MM.1S (cell line): ENCODE data around the gene FANCC.

Experiments used
- DNase-seq: peaks from one replicate; pipeline ENCODE4 v3.0.0-alpha.2; 2015
- H2AFZ ChIP-seq: fragments of 300-600 bp; sonication (generic); 2 replicates; pipeline ENCODE4 v1.6.0; 2016; ENCODE audit warnings: antibody characterized with exemption, low read length
- H3F3A ChIP-seq: fragments of 300-600 bp; sonication (generic); 2 replicates; pipeline ENCODE4 v1.6.1; 2016; ENCODE audit warnings: mild to moderate bottlenecking, antibody characterized with exemption, low read length, moderate library complexity, mixed read lengths; ENCODE audit not compliant: insufficient read depth
- H3K27ac ChIP-seq: fragments of 300-600 bp; sonication (generic); 2 replicates; pipeline ENCODE4 v1.5.1; 2016; ENCODE audit warnings: mild to moderate bottlenecking, low read length
- H3K27me3 ChIP-seq: fragments of 300-600 bp; sonication (generic); replicated peaks from 2 replicates; pipeline ENCODE4 v1.6.0; 2016; ENCODE audit warnings: low read length; ENCODE audit not compliant: insufficient read depth
- H3K36me3 ChIP-seq: fragments of 300-600 bp; sonication (generic); replicated peaks from 2 replicates; pipeline ENCODE4 v1.6.1; 2016; ENCODE audit warnings: mild to moderate bottlenecking, low read length, mixed read lengths; ENCODE audit not compliant: insufficient read depth
- H3K4me1 ChIP-seq: fragments of 300-600 bp; sonication (generic); 2 replicates; pipeline ENCODE4 v1.6.1; 2016; ENCODE audit warnings: low read length, mixed read lengths
- H3K4me2 ChIP-seq: fragments of 300-600 bp; sonication (generic); 2 replicates; pipeline ENCODE4 v1.6.0; 2016; ENCODE audit warnings: low read depth, low read length
- H3K4me3 ChIP-seq: fragments of 300-600 bp; sonication (generic); 2 replicates; pipeline ENCODE4 v1.5.1; 2016; ENCODE audit warnings: low read length, mixed read lengths
- H3K79me2 ChIP-seq: fragments of 300-600 bp; sonication (generic); 2 replicates; pipeline ENCODE4 v1.6.1; 2016; ENCODE audit warnings: mixed run types, low read length, mixed read lengths
- H3K9ac ChIP-seq: fragments of 300-600 bp; sonication (generic); 2 replicates; pipeline ENCODE4 v1.6.1; 2016; ENCODE audit warnings: low read length, mixed read lengths
- H3K9me2 ChIP-seq: fragments of 300-600 bp; sonication (generic); replicated peaks from 2 replicates; pipeline ENCODE4 v1.6.1; 2016; ENCODE audit warnings: mild to moderate bottlenecking, low read length, mixed read lengths; ENCODE audit not compliant: insufficient read depth
- H3K9me3 ChIP-seq: fragments of 300-600 bp; sonication (generic); replicated peaks from 2 replicates; pipeline ENCODE4 v1.6.1; 2016; ENCODE audit warnings: mild to moderate bottlenecking, low read length, mixed read lengths; ENCODE audit not compliant: insufficient read depth
- H4K20me1 ChIP-seq: fragments of 300-600 bp; sonication (generic); 2 replicates; pipeline ENCODE4 v1.6.1; 2016; ENCODE audit warnings: mild to moderate bottlenecking, low read length, moderate library complexity, mixed read lengths; ENCODE audit not compliant: insufficient read depth
- CTCF ChIP-seq: fragments of 300-600 bp; sonication (generic); IDR thresholded peaks from 2 replicates; pipeline ENCODE4 v1.5.1; 2016; ENCODE audit warnings: antibody characterized with exemption, low read length, mixed read lengths
- EZH2 ChIP-seq: fragments of 300-600 bp; sonication (generic); optimal IDR thresholded peaks from 2 replicates; pipeline ENCODE3; 2017; ENCODE audit warnings: low read depth, mild to moderate bottlenecking, antibody characterized with exemption, low read length, mixed read lengths
- EZH2phosphoT487 ChIP-seq: fragments of 300-600 bp; sonication (generic); IDR thresholded peaks from 2 replicates; pipeline ENCODE4 v1.6.1; 2018; ENCODE audit warnings: antibody characterized with exemption, low read length

The FANCC gene

GRCh38 chr9:95250462-95251221 is 66.9 kb downstream of the FANCC start:
- no peaks in the 10 kb centered on the region for H4K20me1 ChIP-seq
- no peaks in the 10 kb centered on the region for H3K27me3 ChIP-seq
- H3K9me3 ChIP-seq, result no peaks in the 10 kb centered on the region
- DNase-seq, result no peak
- no peaks in the 10 kb centered on the region for H3F3A ChIP-seq
- H3K4me1 ChIP-seq, result no peaks in the 10 kb centered on the region
- no peak overlapping the region for H2AFZ ChIP-seq
- no peaks in the 10 kb centered on the region for H3K79me2 ChIP-seq
- no peak overlapping the region for H3K27ac ChIP-seq
- no peak overlapping the region for H3K4me2 ChIP-seq
- H3K4me3 ChIP-seq, result no peak overlapping the region
- no peak overlapping the region for H3K9ac ChIP-seq
- TF ChIP-seq EZH2, result no peak
- no peak for TF ChIP-seq EZH2phosphoT487
- no peak for TF ChIP-seq CTCF
- no peaks in the 10 kb centered on the region for H3K9me2 ChIP-seq
- H3K36me3 ChIP-seq, result 0 out of 2 replicates have a peak, but pooled peaks cover 5% of the 10 kb centered on the region

GRCh38 chr9:95249986-95250385 is 67.5 kb downstream of the FANCC start:
- Histone ChIP-seq H3K9me2 (no peaks in the 10 kb centered on the region), H3K4me2 (no peak overlapping the region), H2AFZ (no peak overlapping the region), H3K9ac (no peak overlapping the region), H3F3A (no peaks in the 10 kb centered on the region), H3K36me3 (0 out of 2 replicates have a peak, but pooled peaks cover 5% of the 10 kb centered on the region), H3K4me1 (no peaks in the 10 kb centered on the region), H3K27me3 (no peaks in the 10 kb centered on the region), H4K20me1 (no peaks in the 10 kb centered on the region), H3K4me3 (no peak overlapping the region), H3K27ac (no peak overlapping the region), H3K9me3 (no peaks in the 10 kb centered on the region), H3K79me2 (no peaks in the 10 kb centered on the region)
- no peak for DNase-seq
- no peak for TF ChIP-seq CTCF
- no peak for TF ChIP-seq EZH2phosphoT487
- TF ChIP-seq EZH2, result no peak

GRCh38 chr9:95246547-95246946 is 71.0 kb downstream of the FANCC start:
- H4K20me1 ChIP-seq, result no peaks in the 10 kb centered on the region
- no peaks in the 10 kb centered on the region for H3K79me2 ChIP-seq
- no peak for TF ChIP-seq EZH2
- TF ChIP-seq CTCF, result no peak
- no peak for TF ChIP-seq EZH2phosphoT487
- no peaks in the 10 kb centered on the region for H3K27me3 ChIP-seq
- H3K4me1 ChIP-seq, result no peaks in the 10 kb centered on the region
- 0 out of 2 replicates have a peak, but pooled peaks cover 5% of the 10 kb centered on the region for H3K36me3 ChIP-seq
- no peak overlapping the region for H3K4me2 ChIP-seq
- no peaks in the 10 kb centered on the region for H3K9me2 ChIP-seq
- no peaks in the 10 kb centered on the region for H3K9me3 ChIP-seq
- no peak for DNase-seq
- no peak overlapping the region for H3K9ac ChIP-seq
- H3K4me3 ChIP-seq, result no peak overlapping the region
- no peaks in the 10 kb centered on the region for H3F3A ChIP-seq
- H3K27ac ChIP-seq, result no peak overlapping the region
- H2AFZ ChIP-seq, result no peak overlapping the region
